ENCODE measurements around the gene TMEM50B. TPM values are rescaled to one million over a fixed set of nuclear protein-coding genes. Genes with fewer than 3 reads are reported as not detected.

TMEM50B gene
- total and polyA plus RNA-seq, 2 of the 8 experiments (the other 6 are each of a cell fraction or from before 2014, with no cell fraction given) = 16.8 to 20.5 TPM

DNA sequence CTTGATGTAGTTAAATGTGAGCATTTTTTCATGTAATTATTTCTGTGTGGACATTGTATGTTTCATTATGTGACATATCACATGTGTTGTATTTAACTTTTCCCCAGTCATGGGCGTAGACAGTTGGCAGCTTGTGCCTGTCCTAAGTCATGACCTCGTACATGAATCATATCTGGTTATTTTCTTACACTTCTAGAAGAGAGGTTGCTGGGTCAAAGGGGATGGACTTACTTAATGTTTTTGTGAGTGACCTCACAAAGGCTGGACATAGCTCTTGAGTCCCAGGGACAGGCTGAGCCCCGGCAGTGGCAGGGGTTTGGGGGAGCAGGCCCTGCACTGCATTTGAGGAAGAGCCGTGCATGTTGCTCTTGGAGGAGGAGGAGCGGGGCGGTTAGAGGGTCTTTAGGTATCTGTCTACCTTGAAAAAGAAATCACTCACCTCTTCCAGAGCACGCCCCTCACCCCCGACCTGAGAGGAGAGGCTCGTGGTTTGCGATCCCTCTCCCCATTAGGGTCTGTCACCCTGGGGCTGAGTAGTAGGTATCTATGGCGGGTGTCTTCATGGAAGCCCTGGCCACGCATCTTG is 60.1 kb downstream of the TMEM50B start:
- H3K4ac ChIP-seq (replicated peaks; ENCODE audit: insufficient read length, low read depth, low read length) = no peak overlapping the region
- H3K4me3 ChIP-seq (ENCODE audit: extremely low read depth in 1 of 4, insufficient read depth in 2 of 4, low read depth in 3 of 4, low read length in 4 of 4) = no peak overlapping the region
- H2AK5ac ChIP-seq (ENCODE audit: low read depth, low read length) = no peak overlapping the region
- TF ChIP-seq YY1 (IDR thresholded peaks at IDR 0.05; ENCODE audit: low read depth, low read length) (no peak), CREB1 (IDR thresholded peaks at IDR 0.05) (no peak), POLR2A (IDR thresholded peaks at IDR 0.05; ENCODE audit: control extremely low read depth in 1 of 2, low read depth in 2 of 2, low read length in 2 of 2) (no peak)
- no peak overlapping the region for H2BK12ac ChIP-seq (ENCODE audit: low read depth, low read length)
- no peak overlapping the region for H3K27ac ChIP-seq (ENCODE audit: low read depth, low read length)
- H4K8ac ChIP-seq (ENCODE audit: extremely low read depth, insufficient read depth, low read length) = no peak overlapping the region
- H3K79me1 ChIP-seq (ENCODE audit: low read depth, low read length) = no peaks in the 10 kb centered on the region
- no peak overlapping the region for H2BK5ac ChIP-seq (ENCODE audit: low read depth, low read length)
- FAIRE-seq = no peak
- no peak overlapping the region for H3K9ac ChIP-seq (replicated peaks in 1 of 4; ENCODE audit: extremely low read depth in 1 of 4, low read depth in 3 of 4, low read length in 3 of 4)
- H3K4me1 ChIP-seq (replicated peaks in 1 of 4; ENCODE audit: control insufficient read depth in 3 of 4, insufficient read depth in 4 of 4, low read length in 3 of 4) = no peaks in the 10 kb centered on the region
- no peak overlapping the region for H3K23ac ChIP-seq (ENCODE audit: insufficient read length)
- no peaks in the 10 kb centered on the region for H3K23me2 ChIP-seq (ENCODE audit: low read depth, low read length)
- H2BK20ac ChIP-seq (ENCODE audit: low read length) = no peak overlapping the region
- peaks cover 5 to 27% (median 19%) of the 10 kb centered on the region in 4 experiments; a peak in 7 of 8 replicates for H3K36me3 ChIP-seq (ENCODE audit: control insufficient read depth in 2 of 4, insufficient read depth in 4 of 4, low read length in 3 of 4)
- no peak overlapping the region for H3K14ac ChIP-seq (ENCODE audit: insufficient read length)
- H4K91ac ChIP-seq (replicated peaks; ENCODE audit: insufficient read length, low read length) = no peak overlapping the region
- 94% methylated on average over 11 of the region's 12 CpGs; no CpG with 5 or more reads in 1 of the 2 experiments for WGBS, 2 experiments (ENCODE audit: extremely low coverage in 1 of 2, insufficient coverage in 1 of 2, insufficient read length in 1 of 2, insufficient replicate concordance in 2 of 2, low coverage in 1 of 2, low lambda C conversion rate in 2 of 2, missing lambda C conversion rate in 1 of 2)
- no peak overlapping the region for H2BK120ac ChIP-seq (replicated peaks; ENCODE audit: low read depth, low read length)
- peaks cover 0 to 12% of the 10 kb centered on the region in 2 experiments; a peak in 2 of 4 replicates for H3K79me2 ChIP-seq (ENCODE audit: control insufficient read depth in 1 of 2, insufficient read depth in 2 of 2, low read length in 2 of 2)
- H2BK15ac ChIP-seq (ENCODE audit: low read length) = no peak overlapping the region
- DNase-seq (ENCODE audit: low read depth in 1 of 2, low spot score in 2 of 2) = no peak
- POLR2A ChIA-PET (ENCODE audit: partially characterized antibody) = interaction anchor here (0.8 kb wide), 1 partner anchor 11 kb away, joined by 3 read pairs; no protein-coding TSS in a partner anchor
- H3K9me3 ChIP-seq (ENCODE audit: insufficient read depth in 2 of 2, low read depth in 1 of 2, low read length in 1 of 2) = no peaks in the 10 kb centered on the region
- H3K27me3 ChIP-seq (replicated peaks in 1 of 4; ENCODE audit: control insufficient read depth in 3 of 4, extremely low read depth in 1 of 4, insufficient read depth in 3 of 4, low read length in 3 of 4) = no peaks in the 10 kb centered on the region
- no peak overlapping the region for H4K5ac ChIP-seq (ENCODE audit: insufficient read length, low read depth, low read length)
- H2AFZ ChIP-seq (ENCODE audit: low read length) = no peak overlapping the region
- no peaks in the 10 kb centered on the region for H4K20me1 ChIP-seq (replicated peaks in 1 of 2; ENCODE audit: control insufficient read depth in 1 of 2, insufficient read depth in 2 of 2, low read length in 2 of 2)
- H3K56ac ChIP-seq (replicated peaks; ENCODE audit: insufficient read length, low read depth, low read length) = no peak overlapping the region
- H3K18ac ChIP-seq (ENCODE audit: extremely low read depth, low read length) = no peak overlapping the region
- CTCF ChIA-PET (ENCODE audit: partially characterized antibody) = interaction anchor here (1.7 kb wide), 1 partner anchor 25 kb away, joined by 8 read pairs; no protein-coding TSS in a partner anchor
- no peak overlapping the region for H3K4me2 ChIP-seq (ENCODE audit: insufficient read depth in 1 of 2, low read depth in 2 of 2, low read length in 2 of 2)
